Measurements from ENCODE around the gene EHBP1. TPM values are rescaled to one million over a fixed set of nuclear protein-coding genes. Genes with fewer than 3 reads are reported as not detected.
"Not testable (repeated sequence)": the region's sequence is repeated elsewhere in the genome, so short reads cannot be mapped to it uniquely, and the experiment has no call there.

The EHBP1 gene
- polyA plus RNA-seq, 1 of the 3 experiments (the other 2 are of a cell fraction) = 62.7 TPM

- Histone ChIP-seq H3K27me3 (ENCODE audit: insufficient read depth) (no peaks in the 10 kb centered on the region), H3K36me3 (replicated peaks in 1 of 2; ENCODE audit: control insufficient read depth in 1 of 2, insufficient read depth in 2 of 2, low read length in 1 of 2) (peaks cover 0 to 13% of the 10 kb centered on the region in 2 experiments), H4K20me1 (ENCODE audit: insufficient read depth) (0 out of 2 replicates have a peak, but pooled peaks cover under 1% of the 10 kb centered on the region), H3K9ac (no peak overlapping the region), H3K27ac (ENCODE audit: low read depth in 2 of 2, low read length in 1 of 2) (no peak overlapping the region), H3K4me3 (ENCODE audit: low read depth in 2 of 2, low read length in 1 of 2) (no peak overlapping the region), H3K79me2 (ENCODE audit: insufficient read depth) (peaks cover 91% of the 10 kb centered on the region), H3K4me1 (ENCODE audit: control insufficient read depth in 1 of 2, insufficient read depth in 2 of 2, low read depth in 1 of 2, low read length in 1 of 2) (no peaks in the 10 kb centered on the region; a peak in 2 of 4 replicates), H3F3A (replicated peaks; ENCODE audit: insufficient read depth) (peaks cover 1% of the 10 kb centered on the region), H3K9me2 (no peaks in the 10 kb centered on the region), H2AFZ (ENCODE audit: low read depth) (no peak overlapping the region), H3K4me2 (no peak overlapping the region), H3K9me3 (no peaks in the 10 kb centered on the region)
- POLR2A ChIA-PET = no interaction called here
- CTCF ChIA-PET = interaction anchor here (1.3 kb wide), 1 partner anchor 291 kb away, joined by 3 read pairs; no protein-coding TSS in a partner anchor
- TF ChIP-seq RFX5 (IDR thresholded peaks at IDR 0.05; ENCODE audit: low read length) (no peak), NRF1 (IDR thresholded peaks at IDR 0.05; ENCODE audit: low read depth, low read length) (no peak), RXRA (IDR thresholded peaks at IDR 0.05; ENCODE audit: borderline replicate concordance, low read depth) (no peak), MXI1 (IDR thresholded peaks at IDR 0.05; ENCODE audit: low read depth, low read length) (no peak), RAD21 (IDR thresholded peaks at IDR 0.05; ENCODE audit: low read length) (no peak), ZBTB33 (IDR thresholded peaks at IDR 0.05; ENCODE audit: borderline replicate concordance, low read depth) (no peak), POLR2AphosphoS5 (IDR thresholded peaks at IDR 0.05; ENCODE audit: low read depth, low read length) (no peak)
- WGBS (ENCODE audit: low lambda C conversion rate) = 89% methylated on average over 2 of the region's 2 CpGs
- no peak for DNase-seq
Measured at GRCh38 chr2:62747169-62747568, 41.7 kb downstream of the EHBP1 start.

- Histone ChIP-seq H3K4me3 (ENCODE audit: low read depth in 2 of 2, low read length in 1 of 2) (no peak overlapping the region), H2AFZ (ENCODE audit: low read depth) (no peak overlapping the region), H3K79me2 (ENCODE audit: insufficient read depth) (peaks cover 97% of the 10 kb centered on the region), H3K9me2 (no peaks in the 10 kb centered on the region), H3K4me1 (ENCODE audit: control insufficient read depth in 1 of 2, insufficient read depth in 2 of 2, low read depth in 1 of 2, low read length in 1 of 2) (no peaks in the 10 kb centered on the region; a peak in 2 of 4 replicates), H3K36me3 (replicated peaks in 1 of 2; ENCODE audit: control insufficient read depth in 1 of 2, insufficient read depth in 2 of 2, low read length in 1 of 2) (peaks cover 0 to 13% of the 10 kb centered on the region in 2 experiments), H3K9me3 (no peaks in the 10 kb centered on the region), H4K20me1 (ENCODE audit: insufficient read depth) (no peaks in the 10 kb centered on the region), H3F3A (replicated peaks; ENCODE audit: insufficient read depth) (no peaks in the 10 kb centered on the region), H3K27me3 (ENCODE audit: insufficient read depth) (no peaks in the 10 kb centered on the region), H3K4me2 (no peak overlapping the region), H3K9ac (no peak overlapping the region), H3K27ac (ENCODE audit: low read depth in 2 of 2, low read length in 1 of 2) (no peak overlapping the region)
- CTCF ChIA-PET = no interaction called here
- POLR2A ChIA-PET = no interaction called here
- 94% methylated on average over 4 of the region's 4 CpGs for WGBS (ENCODE audit: low lambda C conversion rate)
- TF ChIP-seq GABPA (IDR thresholded peaks at IDR 0.05; ENCODE audit: low read depth) (no peak), CHD2 (IDR thresholded peaks at IDR 0.05; ENCODE audit: low read length, partially characterized antibody) (no peak), FOXM1 (IDR thresholded peaks at IDR 0.05; ENCODE audit: low read depth) (no peak), NFIC (IDR thresholded peaks at IDR 0.05; ENCODE audit: borderline replicate concordance) (no peak), RCOR1 (IDR thresholded peaks at IDR 0.05; ENCODE audit: low read length) (no peak), MEF2A (IDR thresholded peaks at IDR 0.05; ENCODE audit: borderline replicate concordance, low read depth) (no peak), YY1 (IDR thresholded peaks at IDR 0.05; ENCODE audit: low read depth) (no peak), SIN3A (IDR thresholded peaks at IDR 0.05; ENCODE audit: borderline replicate concordance, low read depth, low read length) (no peak), IRF3 (IDR thresholded peaks at IDR 0.05; ENCODE audit: low read depth, low read length) (no peak), MXI1 (IDR thresholded peaks at IDR 0.05; ENCODE audit: low read depth, low read length) (no peak), TEAD4 (IDR thresholded peaks at IDR 0.05; ENCODE audit: borderline replicate concordance, insufficient read depth) (no peak), GATA2 (CRISPR knock-in tag; IDR thresholded peaks at IDR 0.05) (no peak), RFX5 (IDR thresholded peaks at IDR 0.05; ENCODE audit: low read length) (no peak)
- DNase-seq = no peak
Measured at GRCh38 chr2:62747876-62748275, 42.4 kb downstream of the EHBP1 start.

- CTCF ChIA-PET; H3K4me1 ChIP-seq (ENCODE audit: control insufficient read depth in 1 of 2, insufficient read depth in 2 of 2, low read depth in 1 of 2, low read length in 1 of 2); H3K4me3 ChIP-seq (ENCODE audit: low read depth in 2 of 2, low read length in 1 of 2); H3K27ac ChIP-seq (ENCODE audit: low read depth in 2 of 2, low read length in 1 of 2); H3K27me3 ChIP-seq (ENCODE audit: insufficient read depth); H3K9me3 ChIP-seq; H4K20me1 ChIP-seq (ENCODE audit: insufficient read depth); H3K4me2 ChIP-seq; H3F3A ChIP-seq (replicated peaks; ENCODE audit: insufficient read depth); H3K9ac ChIP-seq; H2AFZ ChIP-seq (ENCODE audit: low read depth); DNase-seq; POLR2A ChIA-PET; H3K9me2 ChIP-seq: not testable (repeated sequence)
- Histone ChIP-seq H3K79me2 (ENCODE audit: insufficient read depth) (peaks cover 97% of the 10 kb centered on the region), H3K36me3 (replicated peaks in 1 of 2; ENCODE audit: control insufficient read depth in 1 of 2, insufficient read depth in 2 of 2, low read length in 1 of 2) (peaks cover 0 to 13% of the 10 kb centered on the region in 2 experiments)
- WGBS (ENCODE audit: low lambda C conversion rate) = 94% methylated on average over 1 of the region's 1 CpG
Measured at GRCh38 chr2:62749111-62749510, 43.6 kb downstream of the EHBP1 start.
